Vagina (tissue), 2 donors: Measurements from ENCODE around the gene TMEM92. TPM values are rescaled to one million over a fixed set of nuclear protein-coding genes. Genes with fewer than 3 reads are reported as not detected.

Experiments used
- DNase-seq, 2 donors: peaks; one replicate each; pipeline ENCODE4 v3.0.0-alpha.2; 2017; ENCODE audit errors: extremely low spot score in 2 of 2
- H3K27ac ChIP-seq: fragments of 200-600 bp; sonication (generic); one replicate; pipeline ENCODE4 v1.5.1; 2019
- H3K27me3 ChIP-seq: fragments of 200-600 bp; sonication (generic); one replicate; pipeline ENCODE4 v1.5.1; 2019
- H3K36me3 ChIP-seq, 2 donors: fragments of 200-600 bp; sonication (generic); one replicate each; pipeline ENCODE4 v1.5.1; 2017 to 2019
- H3K4me1 ChIP-seq: fragments of 200-600 bp; sonication (generic); one replicate; pipeline ENCODE4 v1.5.1; 2019
- H3K4me3 ChIP-seq, 2 donors: fragments of 200-600 bp; sonication (generic); 1 replicate in 1 of 2; 2 replicates in 1 of 2; pipeline ENCODE4 v1.5.1; 2016 to 2019
- H3K9me3 ChIP-seq: fragments of 200-600 bp; sonication (generic); one replicate; pipeline ENCODE4 v1.5.1; 2019
- POLR2A ChIP-seq, 2 donors: fragments of 450-650 bp; IDR thresholded peaks; one replicate each; pipeline ENCODE4 v1.6.1; 2017; ENCODE audit warnings: antibody characterized with exemption in 2 of 2, mild to moderate bottlenecking in 2 of 2, moderate library complexity in 2 of 2
- POLR2AphosphoS5 ChIP-seq, 2 donors: sonication (generic); formaldehyde crosslinking; IDR thresholded peaks; one replicate each; pipeline ENCODE4 v1.9.0; 2017; ENCODE audit warnings: antibody characterized with exemption in 2 of 2, mild to moderate bottlenecking in 2 of 2, low read depth in 1 of 2; ENCODE audit not compliant: insufficient read depth in 1 of 2
- intact Hi-C: fragments of 100-400 bp; cut with DNase I; formaldehyde crosslinking; loops from one replicate; pipeline ENCODE4 v1.15.1; 2023
- total RNA-seq: library from RNA; depleted of rRNA; stranded (reverse); fragments of >200 nt; gene quantifications from one replicate; pipeline ENCODE4 v1.2.3, GENCODE V29; 2016
- TF ChIP-seq, protein P1 (sequence below), 3 experiments: fragments of 450-650 bp in 2 of 3; fragments of 200-600 bp in 1 of 3; sonication (generic) in 1 of 3; IDR thresholded peaks; one replicate each; pipeline ENCODE4 v1.5.1; 2017 to 2019; ENCODE audit warnings: antibody characterized with exemption in 3 of 3, mild to moderate bottlenecking in 2 of 3, moderate library complexity in 2 of 3

TMEM92 gene
- total RNA-seq, 1 donor from 2014 or later: 0.74 TPM

DNA sequence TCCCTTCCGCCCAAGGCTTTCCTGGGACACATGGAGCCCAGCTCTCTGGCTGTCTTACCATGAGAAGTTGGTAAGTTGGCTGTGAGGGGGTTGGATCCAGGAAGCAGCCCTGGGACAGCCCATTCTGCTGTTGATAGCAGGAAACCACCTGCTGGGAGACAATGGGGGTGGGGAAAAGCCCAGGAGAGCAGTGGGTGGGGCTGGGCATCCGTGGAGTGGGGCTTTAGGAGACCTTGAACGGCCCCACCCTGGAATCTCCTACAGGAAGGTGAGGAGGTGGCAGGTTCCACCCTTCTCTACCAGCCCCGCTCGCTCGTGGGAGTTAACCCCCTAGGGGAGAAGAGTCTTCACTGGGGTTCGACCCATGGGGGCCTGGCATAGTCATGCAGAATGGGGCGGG is 5.8 kb downstream of the TMEM92 start:
- no peaks in the 10 kb centered on the region for H3K27me3 ChIP-seq
- intact Hi-C loops: no loop called here
- H3K36me3 ChIP-seq: no peaks in the 10 kb centered on the region
- no peak overlapping the region for H3K4me3 ChIP-seq
- no peak for DNase-seq
- no peaks in the 10 kb centered on the region for H3K4me1 ChIP-seq
- no peak overlapping the region for H3K27ac ChIP-seq
- no peaks in the 10 kb centered on the region for H3K9me3 ChIP-seq
- TF ChIP-seq, protein P1, sequence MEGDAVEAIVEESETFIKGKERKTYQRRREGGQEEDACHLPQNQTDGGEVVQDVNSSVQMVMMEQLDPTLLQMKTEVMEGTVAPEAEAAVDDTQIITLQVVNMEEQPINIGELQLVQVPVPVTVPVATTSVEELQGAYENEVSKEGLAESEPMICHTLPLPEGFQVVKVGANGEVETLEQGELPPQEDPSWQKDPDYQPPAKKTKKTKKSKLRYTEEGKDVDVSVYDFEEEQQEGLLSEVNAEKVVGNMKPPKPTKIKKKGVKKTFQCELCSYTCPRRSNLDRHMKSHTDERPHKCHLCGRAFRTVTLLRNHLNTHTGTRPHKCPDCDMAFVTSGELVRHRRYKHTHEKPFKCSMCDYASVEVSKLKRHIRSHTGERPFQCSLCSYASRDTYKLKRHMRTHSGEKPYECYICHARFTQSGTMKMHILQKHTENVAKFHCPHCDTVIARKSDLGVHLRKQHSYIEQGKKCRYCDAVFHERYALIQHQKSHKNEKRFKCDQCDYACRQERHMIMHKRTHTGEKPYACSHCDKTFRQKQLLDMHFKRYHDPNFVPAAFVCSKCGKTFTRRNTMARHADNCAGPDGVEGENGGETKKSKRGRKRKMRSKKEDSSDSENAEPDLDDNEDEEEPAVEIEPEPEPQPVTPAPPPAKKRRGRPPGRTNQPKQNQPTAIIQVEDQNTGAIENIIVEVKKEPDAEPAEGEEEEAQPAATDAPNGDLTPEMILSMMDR (IDR thresholded peaks at IDR 0.05): no peak
- no peak for TF ChIP-seq POLR2A (IDR thresholded peaks at IDR 0.05)
- TF ChIP-seq POLR2AphosphoS5 (IDR thresholded peaks at IDR 0.05; ENCODE audit: insufficient read depth in 1 of 2, low read depth in 1 of 2): no peak

DNA sequence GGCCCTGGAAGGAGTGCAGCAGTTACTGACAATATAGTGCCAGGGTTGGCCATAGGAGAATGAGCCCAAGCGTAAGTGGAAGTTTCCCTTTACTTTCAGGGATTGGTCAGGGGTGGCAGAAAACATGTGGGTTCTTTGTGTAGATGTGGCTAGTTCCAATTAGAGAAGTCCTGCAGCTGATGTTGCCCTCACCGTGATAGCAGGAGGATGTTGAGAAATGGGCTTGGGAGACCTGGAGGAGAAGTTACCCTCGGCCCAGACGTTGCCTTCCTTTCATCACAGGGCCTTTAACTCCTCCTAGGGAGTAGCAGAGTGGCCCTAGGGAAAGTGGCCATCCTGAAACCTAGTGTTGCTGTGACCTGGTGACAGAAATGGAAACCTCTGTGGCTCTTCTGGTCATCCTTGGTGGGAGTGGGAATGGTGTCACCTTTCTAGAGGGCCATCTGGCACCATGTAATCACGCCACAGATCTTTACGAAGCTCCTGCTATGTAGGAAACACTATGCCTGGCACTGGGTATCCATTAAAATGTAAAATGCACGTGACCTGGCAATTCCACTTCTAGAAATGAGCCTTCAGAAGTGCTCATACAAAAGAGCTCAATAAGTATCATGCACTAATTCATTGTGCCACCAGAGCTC is 6.7 kb downstream of the TMEM92 start:
- H3K9me3 ChIP-seq: no peaks in the 10 kb centered on the region
- no peak for DNase-seq
- TF ChIP-seq POLR2AphosphoS5 (IDR thresholded peaks at IDR 0.05; ENCODE audit: insufficient read depth in 1 of 2, low read depth in 1 of 2) (no peak), POLR2A (IDR thresholded peaks at IDR 0.05) (no peak)
- TF ChIP-seq, protein P1 (IDR thresholded peaks at IDR 0.05): no peak
- intact Hi-C loops: no loop called here
- no peak overlapping the region for H3K4me3 ChIP-seq
- no peaks in the 10 kb centered on the region for H3K27me3 ChIP-seq
- no peaks in the 10 kb centered on the region for H3K36me3 ChIP-seq
- no peak overlapping the region for H3K27ac ChIP-seq
- no peaks in the 10 kb centered on the region for H3K4me1 ChIP-seq

DNA sequence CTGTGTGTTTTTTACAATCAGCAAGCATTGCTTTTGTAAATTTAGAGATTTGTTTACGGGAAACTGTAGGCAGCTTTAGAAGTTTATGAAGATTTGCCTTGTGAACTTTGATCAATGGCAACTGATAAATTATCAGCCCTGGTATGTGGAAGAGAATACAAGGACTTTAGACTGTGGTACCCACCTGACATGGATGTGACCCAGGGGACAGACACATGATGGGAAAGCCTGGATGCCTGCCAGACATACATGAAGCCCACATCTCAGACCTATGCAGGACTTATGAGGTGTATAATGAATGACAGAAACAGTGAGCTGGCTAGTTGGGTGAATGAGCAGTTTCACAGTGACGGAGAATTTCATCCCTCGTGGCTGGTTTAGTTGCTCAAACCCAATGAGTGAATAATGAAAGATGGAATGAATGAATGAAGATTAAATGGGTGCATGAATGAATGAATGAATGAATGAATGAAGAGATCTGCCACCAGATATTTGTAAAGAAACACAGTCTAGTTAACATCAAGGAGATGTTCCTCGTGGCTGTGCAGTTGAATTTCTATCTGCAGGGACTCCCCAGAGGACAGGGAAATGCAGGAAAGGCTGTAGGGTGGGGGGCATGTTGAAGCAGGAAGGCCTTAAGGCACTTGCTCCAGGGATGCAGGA is 7.6 kb downstream of the TMEM92 start:
- TF ChIP-seq POLR2A (IDR thresholded peaks at IDR 0.05): no peak
- TF ChIP-seq, protein P1 (IDR thresholded peaks at IDR 0.05): no peak
- no peak for TF ChIP-seq POLR2AphosphoS5 (IDR thresholded peaks at IDR 0.05; ENCODE audit: insufficient read depth in 1 of 2, low read depth in 1 of 2)
- Histone ChIP-seq H3K9me3 (no peaks in the 10 kb centered on the region), H3K4me1 (no peaks in the 10 kb centered on the region), H3K4me3 (no peak overlapping the region), H3K36me3 (no peaks in the 10 kb centered on the region), H3K27me3 (no peaks in the 10 kb centered on the region), H3K27ac (no peak overlapping the region)
- intact Hi-C loops: no loop called here
- no peak for DNase-seq

DNA sequence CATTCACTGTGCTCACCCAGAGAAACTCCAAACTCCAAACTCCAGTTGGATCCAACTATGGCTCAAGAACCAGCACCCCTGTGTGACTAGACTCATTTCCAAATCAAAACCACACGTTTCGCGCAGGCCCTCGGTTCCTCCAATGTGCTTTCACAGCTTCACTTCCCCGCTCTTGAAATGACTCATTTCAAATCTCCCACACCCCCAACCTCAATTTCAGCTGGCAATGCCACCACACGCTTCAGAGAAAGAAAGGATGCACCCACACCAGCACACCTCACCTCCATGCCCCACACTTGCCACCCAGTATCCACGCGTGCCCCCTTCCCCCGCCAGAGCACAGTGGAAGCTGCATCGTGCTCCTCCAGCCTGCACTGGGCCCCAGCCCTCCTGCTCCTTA is 9.0 kb downstream of the TMEM92 start:
- H3K27me3 ChIP-seq: no peaks in the 10 kb centered on the region
- no peak for DNase-seq
- no peak overlapping the region for H3K27ac ChIP-seq
- no peaks in the 10 kb centered on the region for H3K9me3 ChIP-seq
- H3K4me3 ChIP-seq: no peak overlapping the region
- H3K4me1 ChIP-seq: peaks cover 11% of the 10 kb centered on the region
- no peaks in the 10 kb centered on the region for H3K36me3 ChIP-seq
- intact Hi-C loops: no loop called here
- TF ChIP-seq, protein P1 (IDR thresholded peaks at IDR 0.05): no peak
- TF ChIP-seq POLR2AphosphoS5 (IDR thresholded peaks at IDR 0.05; ENCODE audit: insufficient read depth in 1 of 2, low read depth in 1 of 2): no peak
- no peak for TF ChIP-seq POLR2A (IDR thresholded peaks at IDR 0.05)

DNA sequence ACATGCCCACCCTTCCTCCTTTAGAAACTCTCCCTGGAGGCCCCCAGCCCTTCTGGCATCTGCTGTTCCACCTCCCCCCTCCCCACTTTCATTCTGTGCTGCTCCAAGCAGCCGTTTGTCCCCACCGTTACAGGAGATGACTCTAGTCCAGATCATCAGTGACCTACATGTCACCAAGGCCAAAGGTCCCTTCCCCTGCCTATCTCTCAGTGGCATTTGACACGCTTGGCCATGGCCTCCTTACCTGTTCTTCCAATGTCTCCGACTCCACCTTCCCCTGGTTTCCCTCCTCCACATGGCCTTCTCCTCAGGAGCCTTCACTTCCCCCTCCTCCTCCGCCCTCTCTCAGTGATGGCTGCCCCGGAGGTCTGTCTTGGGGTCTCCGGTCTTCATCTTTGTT is 9.4 kb downstream of the TMEM92 start:
- no peak for DNase-seq
- Histone ChIP-seq H3K27ac (no peak overlapping the region), H3K9me3 (no peaks in the 10 kb centered on the region), H3K4me1 (peaks cover 16% of the 10 kb centered on the region), H3K36me3 (no peaks in the 10 kb centered on the region), H3K27me3 (no peaks in the 10 kb centered on the region), H3K4me3 (no peak overlapping the region)
- intact Hi-C loops: no loop called here
- TF ChIP-seq POLR2AphosphoS5 (IDR thresholded peaks at IDR 0.05; ENCODE audit: insufficient read depth in 1 of 2, low read depth in 1 of 2): no peak
- TF ChIP-seq, protein P1 (IDR thresholded peaks at IDR 0.05): no peak
- TF ChIP-seq POLR2A (IDR thresholded peaks at IDR 0.05): no peak
